CD1c-positive myeloid dendritic cell (primary cell): ENCODE data around the gene FBLN2.
"Not testable (repeated sequence)": the region's sequence is repeated elsewhere in the genome, so short reads cannot be mapped to it uniquely, and the experiment has no call there.

Source experiments
- DNase-seq: peaks from one replicate; pipeline ENCODE4 v3.0.0-alpha.2; 2016; ENCODE audit errors: extremely low spot score

FBLN2 gene

DNA sequence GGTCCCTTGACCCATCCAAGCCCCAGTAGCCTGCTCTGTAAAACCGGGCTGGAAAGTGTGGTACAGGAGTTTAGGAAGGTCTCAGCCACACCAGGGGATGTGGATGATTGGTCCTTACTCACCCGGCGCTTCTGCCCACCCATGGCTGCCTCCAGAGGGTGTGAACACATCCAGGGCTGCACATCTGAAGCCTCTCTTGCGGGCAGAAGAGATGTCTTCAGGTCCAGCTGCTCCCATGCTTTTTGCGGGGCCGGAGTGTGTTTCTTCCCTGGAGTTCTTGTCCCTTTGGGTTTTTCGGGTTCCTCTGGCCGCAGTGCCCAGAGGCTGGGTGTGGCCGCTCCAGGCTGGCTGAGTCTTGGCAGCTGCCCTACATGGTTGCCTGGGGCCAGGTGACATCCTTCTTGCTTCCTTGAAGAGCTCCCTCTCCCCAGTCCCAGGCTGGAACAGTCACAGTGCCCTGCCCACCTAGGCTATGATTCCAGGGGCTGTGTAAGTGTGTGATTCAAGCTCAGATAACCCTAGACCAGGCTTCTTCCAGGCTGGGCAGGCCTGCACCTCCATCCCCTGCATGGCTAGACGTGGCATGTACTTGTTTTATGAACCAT, 34.9 kb upstream of the FBLN2 start:
- DNase-seq: no peak

DNA sequence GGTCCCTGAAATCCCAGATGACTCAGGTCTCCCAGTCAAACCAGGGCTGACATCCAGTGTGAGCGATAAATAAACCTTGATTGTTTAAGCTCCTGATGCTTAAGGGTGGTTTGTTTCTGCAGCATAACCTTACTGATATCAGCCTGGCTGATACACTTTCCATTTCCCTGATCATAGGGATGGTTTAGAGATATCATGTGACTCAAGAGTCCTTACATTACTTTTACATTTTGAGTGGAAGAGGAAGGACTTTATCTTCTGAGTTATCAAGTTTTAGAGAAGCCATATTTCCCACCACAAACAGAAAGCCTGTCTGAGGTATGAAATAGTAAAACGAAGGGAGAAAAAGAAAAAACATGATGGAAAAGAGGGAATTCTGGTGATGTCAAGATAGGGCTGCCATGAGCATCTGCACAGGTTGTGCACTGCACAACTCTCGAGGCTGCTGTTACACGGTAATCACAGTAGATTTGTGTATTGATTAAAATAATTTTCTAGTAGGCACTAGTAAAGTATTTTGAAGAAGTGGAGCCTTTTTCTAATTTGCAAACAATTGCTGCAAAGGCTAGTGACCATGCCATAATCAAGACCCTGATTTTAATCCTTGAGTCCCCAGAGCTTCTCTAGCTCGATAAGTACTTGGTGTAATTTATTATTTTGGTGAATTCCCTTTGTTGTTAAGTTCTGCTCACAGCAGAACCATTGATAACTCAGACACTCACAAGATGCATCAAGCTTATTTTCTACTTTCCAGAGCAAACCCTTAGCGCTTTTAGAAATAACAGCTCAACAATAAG, 34.1 kb upstream of the FBLN2 start:
- DNase-seq: no peak

DNA sequence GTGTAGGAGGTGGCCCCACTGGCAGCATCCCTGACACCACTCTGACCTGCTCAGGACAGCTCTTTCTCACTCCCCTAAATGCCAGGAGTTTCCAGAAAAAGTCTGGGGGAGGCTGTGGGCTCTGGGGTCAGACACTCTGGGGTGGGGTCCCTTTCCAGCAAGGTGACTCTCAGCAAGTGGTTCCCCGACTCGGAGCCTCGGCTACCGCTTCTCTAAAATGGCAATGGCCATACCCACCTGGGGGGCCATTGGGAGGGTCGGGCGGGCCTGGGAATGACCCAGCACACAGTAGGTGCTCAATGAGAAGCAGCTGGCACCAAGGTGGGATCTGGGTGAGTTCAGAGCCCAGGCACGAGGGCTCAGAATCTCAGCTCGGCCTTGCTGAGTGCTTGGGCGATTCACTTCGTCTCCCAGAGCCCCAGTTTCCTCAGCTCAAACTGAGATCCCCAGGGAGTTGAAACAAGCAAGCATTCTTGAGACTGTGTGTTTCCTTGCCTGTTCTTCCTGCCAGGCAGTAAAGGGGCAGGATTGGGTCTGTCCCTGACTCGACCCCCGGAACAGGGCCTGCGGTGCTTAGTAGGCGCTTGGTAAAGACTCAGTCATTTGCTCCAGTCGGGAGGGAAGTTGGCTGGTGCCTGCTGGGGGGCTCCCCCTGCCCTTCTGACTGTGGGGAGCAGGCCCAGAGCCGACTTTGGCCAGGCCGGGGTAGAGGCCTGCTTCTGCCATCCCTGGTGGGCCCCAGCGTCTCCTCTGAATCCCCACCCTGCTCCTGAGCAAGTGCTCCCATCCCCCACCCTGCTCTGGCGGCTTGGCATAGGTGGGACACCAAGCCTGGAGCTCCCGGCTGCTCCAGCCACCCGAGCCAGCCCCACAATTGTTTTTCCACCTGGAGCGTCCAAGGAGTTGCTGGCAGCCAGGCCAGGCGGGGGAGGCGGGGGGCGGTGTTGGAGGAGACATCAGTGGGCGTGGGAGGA, 32.9 kb upstream of the FBLN2 start:
- DNase-seq: no peak

DNA sequence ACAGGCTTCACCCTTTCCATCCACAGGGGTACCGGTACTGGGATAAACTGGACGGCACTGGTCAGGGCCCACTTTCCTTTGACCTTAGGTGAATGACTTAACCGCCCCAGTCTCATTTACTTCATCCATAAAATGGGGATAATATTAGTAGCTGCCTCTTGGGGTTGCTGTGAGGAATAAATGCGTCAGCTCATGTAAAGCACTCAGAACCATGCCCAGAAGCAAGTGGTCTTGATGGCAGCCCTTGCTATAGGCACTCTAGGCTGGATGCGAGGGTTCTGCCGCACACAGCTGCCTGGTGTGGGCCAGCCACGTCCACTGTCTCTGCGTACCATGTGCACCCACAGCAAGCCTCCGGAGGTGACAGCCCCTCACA, 32.2 kb upstream of the FBLN2 start:
- DNase-seq: no peak

DNA sequence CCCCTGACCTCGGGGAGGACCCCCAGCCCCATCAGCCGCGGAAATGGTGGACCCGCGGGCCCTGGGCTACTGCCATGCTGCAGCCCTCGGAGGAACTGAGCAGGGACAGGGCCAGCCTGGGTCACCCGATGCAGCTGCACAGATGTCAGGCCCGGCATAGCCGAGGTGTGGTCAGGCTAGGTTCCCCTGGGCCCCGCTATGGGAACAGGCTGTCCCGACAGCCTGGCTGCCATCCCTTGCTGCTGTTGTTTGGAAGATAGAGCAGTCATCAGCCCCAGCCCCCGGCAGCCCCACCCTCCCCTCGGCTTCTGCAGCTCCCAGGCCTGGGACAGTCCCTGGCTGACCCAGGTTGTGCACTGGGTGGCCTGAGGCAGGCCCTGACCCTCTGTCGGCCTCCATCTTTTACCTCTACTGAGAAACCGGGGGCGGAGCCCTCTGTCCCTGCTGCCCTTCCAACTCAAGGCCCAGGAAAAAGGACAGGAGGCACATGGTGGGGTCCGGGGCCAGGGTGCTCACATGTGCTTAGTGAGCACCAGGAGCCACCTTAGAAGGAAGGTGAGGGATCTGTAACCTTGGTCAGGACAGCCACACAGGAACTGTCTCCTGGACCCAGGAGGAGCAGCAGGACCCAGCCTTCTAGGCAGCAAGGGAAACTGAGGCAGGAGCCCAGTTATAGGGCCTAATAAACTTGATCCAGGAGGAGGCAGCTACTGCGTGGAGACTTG, 31.5 kb upstream of the FBLN2 start:
- DNase-seq: no peak

DNA sequence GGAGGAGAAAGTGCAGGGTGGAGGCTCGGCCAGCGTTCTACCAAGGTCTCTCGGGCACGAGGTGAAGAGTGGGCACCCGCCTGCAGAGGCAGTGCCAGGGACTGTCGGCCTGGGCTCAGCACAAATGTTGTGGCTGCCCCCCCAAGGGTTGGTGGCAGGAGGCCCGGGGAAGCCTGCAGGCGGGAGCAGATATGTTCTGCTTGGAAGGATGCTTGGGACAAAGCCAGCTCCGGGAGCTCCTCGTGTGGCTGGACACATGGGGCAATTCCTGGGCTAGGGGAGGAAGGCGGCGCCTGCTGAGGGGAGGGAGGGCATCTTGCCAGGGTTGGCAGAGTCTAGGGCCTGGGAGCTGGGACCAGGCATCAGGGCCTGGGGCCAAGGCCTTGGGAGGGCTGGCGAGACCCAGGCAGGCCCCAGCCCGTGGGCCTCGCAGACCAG, 30.4 kb upstream of the FBLN2 start:
- no peak for DNase-seq

DNA sequence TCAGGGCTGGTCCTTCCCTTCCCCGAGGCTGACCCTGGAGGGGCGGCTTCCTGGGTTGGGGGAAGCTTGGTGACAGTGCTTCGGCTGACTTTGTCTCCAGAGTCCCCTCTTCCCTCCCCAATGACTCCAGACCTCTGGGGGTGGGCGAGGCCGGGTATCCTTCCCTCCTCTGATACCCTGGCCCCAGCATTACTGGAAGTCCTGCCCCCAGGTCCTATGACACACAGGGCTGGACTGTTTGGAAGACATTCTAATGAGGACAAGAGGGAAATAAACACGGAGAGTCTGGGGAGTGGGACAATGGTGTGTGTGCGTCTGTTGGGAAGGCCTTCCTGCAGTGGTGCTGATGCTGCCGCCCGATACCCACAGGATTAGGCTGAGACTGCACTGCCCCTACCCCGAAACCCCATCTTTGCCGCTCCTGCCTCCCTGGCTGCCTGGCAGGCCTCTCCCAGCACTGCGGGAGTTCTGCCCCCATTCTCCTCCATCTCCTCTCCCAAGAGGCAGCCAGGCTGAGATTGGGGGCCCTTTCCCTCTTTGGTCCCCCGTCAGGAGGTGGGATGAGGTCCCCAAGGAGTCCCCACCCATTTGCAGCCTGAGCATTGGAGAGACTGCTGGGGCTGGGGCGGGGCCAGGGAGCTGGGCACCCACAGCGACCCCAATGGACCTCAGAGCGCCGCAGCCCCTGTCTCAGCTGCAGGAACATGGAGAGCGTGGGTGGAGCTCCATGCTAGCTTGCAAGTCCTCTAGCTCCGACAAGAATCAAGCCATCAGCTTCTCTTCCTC, 29.7 kb upstream of the FBLN2 start:
- DNase-seq: no peak

DNA sequence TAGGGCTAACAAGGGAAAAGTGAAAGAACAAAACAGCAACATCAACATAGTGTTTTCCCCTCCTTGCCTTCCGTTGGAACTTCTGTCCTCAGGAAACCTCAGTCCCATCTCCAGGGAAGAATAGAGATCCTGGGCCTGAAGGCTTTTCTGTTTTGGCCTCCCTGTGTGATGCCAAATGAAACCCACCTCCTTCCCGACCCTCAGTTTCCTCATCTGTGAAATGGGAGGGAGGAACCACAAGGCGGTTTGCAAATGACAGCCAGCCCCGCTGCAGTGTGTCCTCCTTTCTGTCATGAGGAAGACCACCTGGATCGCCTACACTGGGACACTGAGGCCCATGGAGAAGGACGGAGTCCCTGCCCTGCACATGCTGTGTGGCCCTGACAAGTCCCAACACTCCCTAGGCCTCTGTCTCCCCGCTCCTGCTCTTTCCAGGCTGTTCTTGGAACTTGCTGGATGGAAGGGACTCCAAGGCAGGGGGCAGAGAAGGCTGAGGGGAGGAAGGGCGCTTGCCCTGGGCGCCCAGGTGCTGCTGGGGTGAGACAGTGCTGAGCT, 28.5 kb upstream of the FBLN2 start:
- DNase-seq: no peak

DNA sequence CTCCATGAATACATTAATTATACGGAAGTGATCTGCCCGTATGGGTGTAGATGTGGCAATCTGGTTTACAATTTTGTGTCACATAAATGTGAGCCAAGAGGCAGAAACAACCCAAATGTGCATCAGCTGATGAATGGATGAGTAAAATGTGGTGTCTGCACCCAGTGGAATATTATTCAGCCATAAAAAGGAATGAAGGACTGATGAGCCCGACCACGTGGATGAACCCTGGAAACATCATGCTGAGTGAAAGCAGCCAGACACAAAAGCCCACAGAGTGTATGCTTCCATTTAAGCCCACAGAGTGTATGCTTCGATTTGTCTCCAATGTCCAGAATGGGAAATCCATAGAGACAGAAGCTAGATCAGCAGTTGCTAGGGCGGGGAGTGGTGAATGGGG, 27.6 kb upstream of the FBLN2 start:
- no peak for DNase-seq

DNA sequence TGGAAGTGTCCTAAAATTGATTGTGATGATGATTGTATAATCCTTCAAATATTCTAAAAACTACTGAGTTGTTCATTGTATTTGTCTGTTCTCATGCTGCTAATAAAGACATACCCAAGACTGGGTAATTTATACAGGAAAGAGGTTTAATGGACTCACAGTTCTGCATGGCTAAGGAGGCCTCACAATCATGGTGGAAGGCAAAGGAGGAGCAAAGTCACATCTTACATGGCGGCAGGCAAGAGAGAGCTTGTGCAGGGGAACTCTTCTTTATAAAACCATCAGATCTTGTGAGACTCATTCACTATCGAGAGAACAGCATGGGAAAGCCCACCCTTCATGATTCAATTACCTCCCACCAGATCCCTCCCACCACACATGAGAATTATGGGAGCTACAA, 27.2 kb upstream of the FBLN2 start:
- not testable (repeated sequence) for DNase-seq

DNA sequence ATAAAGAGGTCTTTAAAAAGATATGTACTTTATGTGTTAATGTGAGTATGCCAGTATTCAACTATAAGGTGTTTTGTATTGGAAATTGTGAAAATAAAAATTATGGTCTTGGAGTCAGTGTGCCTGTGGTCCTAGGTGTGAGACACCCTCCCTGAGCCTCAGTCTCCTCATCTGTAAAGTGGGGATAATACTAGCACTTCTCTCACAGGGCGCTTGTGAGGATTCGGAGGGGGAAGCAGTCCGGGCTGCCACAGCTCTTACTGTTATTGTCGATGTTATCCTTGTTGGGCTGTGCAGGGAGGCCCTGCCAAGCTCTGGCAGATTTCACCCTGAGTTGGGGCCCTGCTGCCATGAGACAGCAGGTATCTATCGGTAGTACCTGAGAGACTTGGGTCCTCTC, 26.7 kb upstream of the FBLN2 start:
- DNase-seq: no peak

DNA sequence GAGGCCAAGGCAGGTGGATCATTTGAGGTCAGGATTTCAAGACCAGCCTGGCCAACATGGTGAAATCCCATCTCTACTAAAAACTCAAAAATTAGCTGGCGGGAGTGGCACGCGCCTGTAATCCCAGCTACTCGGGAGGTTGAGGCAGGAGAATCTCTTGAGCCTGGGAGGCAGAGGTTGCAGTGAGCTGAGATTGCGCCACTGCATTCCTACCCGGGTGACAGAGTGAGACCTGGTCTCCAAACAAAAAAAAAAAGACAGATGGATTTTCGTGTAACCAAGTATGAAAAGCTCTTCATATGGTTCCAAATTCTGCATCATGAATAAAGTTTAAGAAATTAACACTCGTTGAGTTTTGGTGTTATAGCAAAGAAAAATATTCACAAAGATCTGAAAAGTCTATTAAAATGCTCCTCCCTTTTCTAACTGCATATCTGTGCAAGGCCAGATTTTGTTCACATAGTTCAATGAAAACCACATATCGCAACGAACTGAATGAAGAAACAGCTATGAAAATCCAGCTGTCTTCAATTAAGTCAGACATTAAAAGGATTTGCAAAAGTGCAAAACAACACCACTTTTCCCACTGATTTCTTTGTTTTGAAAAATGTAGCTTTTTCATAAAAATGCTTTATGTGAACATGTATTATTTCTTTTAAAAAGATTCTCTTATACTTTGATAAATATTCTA, 23.8 kb upstream of the FBLN2 start:
- no peak for DNase-seq

DNA sequence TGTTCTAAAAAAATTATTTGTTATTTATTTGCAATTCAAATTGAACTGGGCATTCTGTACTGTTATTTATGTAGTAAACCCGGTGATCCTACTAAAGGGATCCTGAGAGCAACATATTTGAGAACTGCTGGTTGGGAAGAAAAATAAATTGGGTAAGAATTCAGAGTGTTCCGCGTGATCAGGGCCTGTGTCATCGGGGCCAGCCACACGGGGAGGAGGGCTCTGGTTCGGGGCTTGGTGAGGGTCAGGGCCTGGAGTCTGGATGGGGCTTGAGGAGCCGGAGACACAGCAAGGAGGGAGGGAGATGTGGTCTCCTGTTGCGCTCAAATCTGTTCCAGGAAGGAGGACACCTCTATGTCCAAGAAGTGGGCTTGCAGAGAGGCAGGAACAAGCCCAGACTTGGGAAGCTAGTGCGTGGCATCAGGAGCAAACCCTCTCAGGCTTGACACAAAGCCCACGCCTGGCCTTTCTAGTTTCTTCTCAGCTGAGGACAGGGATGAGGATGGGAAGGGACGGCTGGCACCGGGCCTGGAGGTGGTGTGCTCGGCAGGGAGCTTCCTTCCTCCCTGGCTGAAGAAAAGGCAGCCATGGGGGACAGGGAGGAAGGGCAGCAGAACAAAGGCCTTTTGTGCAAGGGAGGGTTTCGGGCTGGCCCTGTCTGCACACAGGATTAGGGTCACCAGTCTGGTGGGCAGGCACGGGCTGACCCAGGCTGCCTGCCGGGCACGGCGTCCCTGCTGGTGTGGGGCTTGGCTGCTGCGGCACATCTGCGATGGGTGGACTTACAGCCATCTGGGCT, 22.9 kb upstream of the FBLN2 start:
- DNase-seq: no peak

DNA sequence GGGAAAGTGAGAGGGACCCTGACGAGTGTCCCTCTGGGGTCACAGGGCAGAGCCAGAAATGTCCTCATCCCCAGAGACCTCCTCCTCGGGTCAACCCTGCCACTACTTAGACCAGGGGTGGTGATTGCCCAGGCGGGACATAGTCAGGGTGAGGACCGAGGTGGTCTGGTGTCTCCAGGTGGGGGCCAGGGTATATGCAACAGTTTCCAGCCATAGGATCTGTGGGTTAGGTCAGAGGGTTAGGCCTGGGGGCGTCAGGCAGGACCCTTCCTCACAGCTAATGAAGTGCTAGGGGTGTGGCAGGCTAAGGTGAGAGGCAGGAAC, 22.3 kb upstream of the FBLN2 start:
- no peak for DNase-seq

DNA sequence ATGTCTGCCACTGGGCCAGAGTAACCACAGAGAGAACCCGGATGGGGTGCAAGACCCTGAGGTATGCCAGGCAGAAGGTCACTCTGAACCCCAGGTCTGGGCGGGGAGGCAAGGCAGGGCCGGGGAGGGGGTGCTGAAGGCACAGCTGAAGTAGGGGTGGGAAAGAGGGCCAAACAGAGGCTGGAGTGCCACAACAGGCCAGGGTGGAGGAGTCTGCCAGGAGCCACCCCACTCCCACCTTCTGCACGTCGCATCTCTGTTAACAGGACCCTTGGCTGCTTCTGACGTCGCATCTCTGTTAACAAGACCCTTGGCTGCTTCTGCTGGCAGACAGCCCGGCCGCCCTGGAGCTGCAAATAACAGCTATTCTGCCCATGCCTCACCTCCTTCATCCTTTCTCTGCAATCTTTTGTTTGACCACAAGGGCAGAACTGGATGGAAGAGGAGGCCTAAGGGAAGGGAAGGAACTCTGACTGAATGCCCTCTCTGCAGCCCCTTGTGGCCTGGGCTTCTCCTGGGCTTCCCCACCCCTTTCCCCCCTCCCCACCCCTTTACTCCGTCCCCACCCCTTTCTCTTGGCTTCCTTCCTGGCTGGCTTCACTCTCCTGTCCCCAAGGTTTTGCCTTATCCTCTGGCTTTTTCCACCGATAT, 20.6 kb upstream of the FBLN2 start:
- DNase-seq: no peak

DNA sequence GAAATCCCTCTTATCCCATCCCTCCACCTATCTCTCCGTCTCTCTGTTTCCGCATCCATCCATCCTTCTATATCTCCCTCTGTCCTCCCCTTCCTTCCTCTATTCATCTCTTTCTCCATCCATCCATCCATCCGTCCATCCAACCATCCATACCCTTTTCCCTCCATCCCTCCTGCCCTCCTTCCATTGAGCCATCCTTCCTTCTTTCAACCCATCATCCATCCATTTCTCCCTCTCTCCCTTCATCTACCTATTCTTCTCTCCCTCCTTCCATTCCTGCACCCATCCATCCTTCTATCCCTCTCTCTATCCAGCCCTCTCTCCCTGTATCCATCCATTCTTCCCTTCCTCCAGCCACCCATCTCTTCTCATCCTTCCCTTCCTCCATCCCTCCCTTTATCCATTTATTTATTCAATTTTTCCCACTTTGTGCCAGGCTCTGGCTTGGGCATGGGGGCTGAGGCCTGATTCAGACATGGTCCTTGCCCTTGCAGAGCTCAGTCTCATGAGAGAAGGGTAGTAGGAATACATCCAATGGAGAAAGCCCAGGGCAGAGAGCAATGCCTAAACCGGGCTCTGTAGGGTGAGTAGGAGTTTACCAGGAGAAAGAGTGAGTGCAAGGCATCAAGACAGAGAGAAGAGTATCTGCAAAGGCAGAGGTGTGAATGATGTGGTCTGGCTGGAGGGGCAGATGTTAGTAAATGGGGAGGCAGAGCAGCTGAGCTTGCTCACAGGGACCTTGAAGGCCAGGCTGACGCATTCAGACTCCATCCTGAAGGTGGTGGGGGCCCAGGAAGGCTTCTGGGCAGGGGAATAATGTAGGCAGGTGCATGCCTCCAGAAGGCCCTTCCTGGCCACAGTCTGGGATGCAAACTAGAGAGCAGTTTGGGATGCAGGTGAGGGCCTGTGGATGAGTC, 19.5 kb upstream of the FBLN2 start:
- no peak for DNase-seq

DNA sequence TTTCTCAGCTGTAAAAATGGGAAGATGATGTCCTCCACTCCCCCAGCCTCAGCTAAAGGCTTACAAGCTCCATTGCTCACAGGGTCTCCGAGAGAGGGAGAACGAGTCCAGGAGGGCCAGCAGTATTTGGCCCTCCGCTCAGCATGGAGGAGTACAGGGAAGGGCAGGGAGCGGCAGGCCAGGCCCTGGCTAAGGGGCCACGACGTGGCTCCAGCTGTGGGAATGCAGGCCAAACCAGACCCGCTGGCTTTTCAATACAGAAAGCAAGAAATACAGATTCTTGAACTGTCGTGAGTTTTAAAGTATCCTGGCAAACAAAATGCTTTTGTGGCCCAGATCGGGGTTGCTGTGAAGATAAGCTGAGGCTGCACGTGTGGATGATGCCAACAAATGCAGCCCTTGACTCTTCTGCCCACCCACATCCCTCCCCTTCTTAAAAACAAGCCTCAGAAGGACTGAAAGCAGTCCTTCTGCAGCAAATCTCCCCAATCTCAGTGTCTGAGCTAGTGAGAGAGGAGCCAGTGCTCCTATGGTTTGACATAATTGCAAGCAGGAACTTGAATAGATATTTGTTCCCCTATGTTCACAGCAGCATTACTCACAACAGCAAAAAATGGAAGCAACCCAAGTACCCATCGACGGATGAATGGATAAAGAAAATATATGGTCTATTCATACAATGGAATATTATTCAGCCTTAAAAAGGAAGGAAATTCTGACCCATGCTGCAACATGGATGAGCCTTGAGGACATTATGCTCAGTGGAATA, 18.5 kb upstream of the FBLN2 start:
- no peak for DNase-seq
